Sigmoid colon (tissue), 4 donors: ENCODE measurements around the gene YTHDF1.

Experiments
- CTCF ChIP-seq, 4 experiments: fragments of 450-650 bp in 3 of 4; fragments of 200-600 bp in 1 of 4; IDR thresholded peaks; one replicate each; pipeline ENCODE4 v1.5.1; 2016 to 2019; ENCODE audit warnings: antibody characterized with exemption in 4 of 4, mild to moderate bottlenecking in 3 of 4, moderate library complexity in 2 of 4
- POLR2AphosphoS5 ChIP-seq, 4 donors: sonication (generic); formaldehyde crosslinking; IDR thresholded peaks; one replicate each; pipeline ENCODE4 v1.6.1; 2017; ENCODE audit warnings: antibody characterized with exemption in 4 of 4

DNA sequence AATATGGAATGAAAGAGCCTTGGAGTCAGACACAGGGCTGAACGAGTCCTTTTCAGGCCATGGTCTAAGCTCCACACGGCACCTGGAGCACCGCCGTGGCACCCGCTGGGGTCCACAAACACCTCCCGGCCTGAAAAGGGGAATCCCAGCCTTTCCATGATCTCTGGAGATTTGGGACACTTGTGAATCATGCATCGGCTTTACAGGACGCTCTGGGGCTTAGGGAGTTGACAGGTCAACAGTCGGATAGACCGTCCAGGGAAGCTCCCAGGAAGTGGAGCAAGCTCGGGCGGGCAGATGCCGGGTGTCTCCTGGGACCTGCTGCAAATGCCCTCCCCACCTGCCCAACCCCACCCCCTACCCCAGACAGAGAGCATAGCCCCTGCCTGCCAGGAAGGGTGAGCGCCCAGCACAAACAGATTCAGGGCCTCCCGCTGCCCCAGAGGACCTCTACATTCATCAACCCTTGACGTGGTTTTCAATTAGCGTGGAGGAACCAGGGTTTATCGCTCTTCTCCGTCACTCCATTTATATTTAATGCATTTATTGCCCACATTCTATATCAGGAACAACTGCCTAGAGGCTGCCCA, 53.6 kb downstream of the YTHDF1 start:
- no peak for TF ChIP-seq CTCF (IDR thresholded peaks at IDR 0.05)
- TF ChIP-seq POLR2AphosphoS5 (IDR thresholded peaks at IDR 0.05), result no peak
